HG03442 (cell line): Measurements from ENCODE around the gene RPS18.
A peak's percentile ranks its signal among the peaks of the same experiment; 100 is the strongest.

Source experiments
- ATAC-seq: cut with Tn5 transposase; IDR thresholded peaks from one replicate; pipeline ENCODE4 v1.9.1; 2021; ENCODE audit warnings: mild to moderate bottlenecking, moderate library complexity; ENCODE audit not compliant: unreplicated experiment

The RPS18 gene

GRCh38 chr6:33289784-33290315 is 18.0 kb downstream of the RPS18 start:
- peak; percentile 12 for ATAC-seq

- ATAC-seq: no peak
Observed at GRCh38 chr6:33290459-33290858, 18.6 kb downstream of the RPS18 start.

- ATAC-seq: no peak
Observed at GRCh38 chr6:33292996-33293682, 21.3 kb downstream of the RPS18 start.

- no peak for ATAC-seq
Observed at GRCh38 chr6:33294086-33294823, 22.4 kb downstream of the RPS18 start.

- no peak for ATAC-seq
Observed at GRCh38 chr6:33295621-33296369, 23.9 kb downstream of the RPS18 start.

- ATAC-seq: no peak
Observed at GRCh38 chr6:33296797-33297405, 25.0 kb downstream of the RPS18 start.

- no peak for ATAC-seq
Observed at GRCh38 chr6:33297406-33297955, 25.6 kb downstream of the RPS18 start.

GRCh38 chr6:33297956-33298772 is 26.3 kb downstream of the RPS18 start:
- ATAC-seq: no peak

- ATAC-seq: peak; percentile 24
Observed at GRCh38 chr6:33298773-33299236, 26.9 kb downstream of the RPS18 start, which contains the start of gene RGL2. Gene RGL2 (minus strand): TSS chr6:33298942. CDS start chr6:33298610, 332 bp downstream.

GRCh38 chr6:33299237-33299944 is 27.5 kb downstream of the RPS18 start:
- ATAC-seq: peak; percentile 66

- ATAC-seq: no peak
Observed at GRCh38 chr6:33301877-33302276, 30.0 kb downstream of the RPS18 start.

GRCh38 chr6:33304216-33304615 is 32.3 kb downstream of the RPS18 start:
- no peak for ATAC-seq

GRCh38 chr6:33305052-33305451 is 33.2 kb downstream of the RPS18 start:
- no peak for ATAC-seq

GRCh38 chr6:33306356-33306755 is 34.5 kb downstream of the RPS18 start:
- ATAC-seq: no peak

GRCh38 chr6:33312361-33313104 is 40.7 kb downstream of the RPS18 start:
- no peak for ATAC-seq

- ATAC-seq: peak; percentile 3
Observed at GRCh38 chr6:33313105-33313708, 41.3 kb downstream of the RPS18 start.

GRCh38 chr6:33313709-33314514 is 42.0 kb downstream of the RPS18 start, which contains the start of gene TAPBP:
Gene TAPBP (minus strand): TSS chr6:33314078. CDS start chr6:33314041, 37 bp downstream.
- ATAC-seq: peak; percentile 32
